NCI-H146 treated with DMSO at 0.1 percent for 48 hours (cell line): Measurements from ENCODE around the gene FHIP1A.
"Not testable (repeated sequence)": the region's sequence is repeated elsewhere in the genome, so short reads cannot be mapped to it uniquely, and the experiment has no call there.

Source experiments
- DNase-seq: peaks from one replicate; lab custom pipeline; 2025; ENCODE audit not compliant: unreplicated experiment; lab: John Stamatoyannopoulos, UW

The FHIP1A gene

GRCh38 chr4:151408630-151409469 lies at the start of gene FHIP1A:
Gene FHIP1A, plus strand, starts transcription at chr4:151409176. Its CDS starts 157,084 bp downstream, at chr4:151566260.
- peak; percentile 9 for DNase-seq

DNA sequence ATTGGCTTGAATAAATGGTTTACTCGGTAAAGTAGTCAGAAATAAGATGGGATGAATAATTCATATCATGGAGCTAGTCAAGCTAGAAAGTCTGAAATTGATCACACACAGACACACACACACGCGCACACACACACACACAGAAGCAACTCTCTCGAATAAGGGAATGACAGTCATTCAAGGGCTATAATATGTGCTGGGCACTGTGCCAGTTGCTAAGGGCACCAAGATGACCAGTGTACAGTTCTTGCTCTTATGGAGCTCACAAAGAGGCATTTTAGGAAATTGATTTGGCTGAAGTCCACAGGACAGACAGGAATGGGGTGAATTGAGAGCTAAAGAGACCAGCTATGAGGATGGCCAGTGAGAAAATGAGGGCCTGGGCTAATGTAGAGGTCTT lies 49.4 kb upstream of the FHIP1A start:
- no peak for DNase-seq

GRCh38 chr4:151361126-151361525 lies 47.9 kb upstream of the FHIP1A start:
- DNase-seq = no peak

GRCh38 chr4:151361966-151362365 lies 47.0 kb upstream of the FHIP1A start:
- DNase-seq = no peak

DNA sequence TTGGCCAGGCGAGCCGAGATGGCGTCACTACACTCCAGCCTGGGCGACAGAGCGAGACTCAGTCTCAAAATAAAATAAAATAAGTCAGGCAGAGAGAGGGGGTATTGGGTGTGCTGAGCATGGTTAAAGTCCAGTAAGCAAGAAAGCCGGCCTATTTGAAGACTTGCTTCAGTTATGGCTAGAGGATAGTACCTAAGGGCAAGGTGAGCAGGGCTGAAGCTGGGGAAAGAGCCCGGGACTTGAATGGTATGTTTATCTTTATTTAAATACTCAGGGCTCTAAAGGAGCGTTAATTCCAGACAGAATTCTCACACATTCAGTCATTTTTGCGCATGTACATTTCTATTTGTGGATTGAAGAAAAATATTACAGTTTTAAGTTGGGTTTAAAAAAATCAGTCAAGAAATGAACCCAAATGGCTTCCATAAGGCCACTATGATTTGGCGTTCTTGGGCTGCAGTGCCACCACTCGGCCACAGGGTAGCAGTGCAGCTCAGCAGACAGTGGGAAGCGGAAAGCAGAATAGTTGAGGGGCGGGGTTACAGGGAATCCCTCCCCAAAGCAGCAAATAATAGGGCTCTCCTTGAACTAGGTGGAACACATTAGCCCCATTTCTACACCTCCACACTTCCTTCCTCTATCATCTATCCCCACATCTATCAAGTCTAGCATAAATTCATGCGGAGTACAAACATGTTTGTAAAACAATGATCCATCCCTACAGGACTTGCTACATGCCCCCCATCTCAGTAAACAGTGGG lies 46.4 kb upstream of the FHIP1A start:
- no peak for DNase-seq

GRCh38 chr4:151376540-151376939 lies 32.4 kb upstream of the FHIP1A start:
- no peak for DNase-seq

DNA sequence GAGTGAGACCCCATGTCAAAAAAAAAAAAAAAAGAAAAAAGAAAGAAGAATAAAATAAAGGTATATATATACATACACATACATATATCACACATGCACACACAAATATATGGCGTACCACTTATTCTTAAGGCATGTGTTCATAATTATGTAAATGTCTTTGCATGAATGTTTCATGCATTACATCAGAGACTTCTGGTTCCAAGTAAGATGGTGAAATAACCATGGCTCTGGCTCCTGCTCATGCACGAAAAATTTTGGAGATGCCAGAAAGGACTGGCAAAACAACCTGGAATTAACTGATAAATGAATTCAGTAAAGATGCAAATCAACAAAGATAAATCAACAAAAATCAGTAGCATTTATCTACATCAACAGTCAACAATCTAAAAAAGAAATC lies 19.7 kb upstream of the FHIP1A start:
- DNase-seq = no peak

DNA sequence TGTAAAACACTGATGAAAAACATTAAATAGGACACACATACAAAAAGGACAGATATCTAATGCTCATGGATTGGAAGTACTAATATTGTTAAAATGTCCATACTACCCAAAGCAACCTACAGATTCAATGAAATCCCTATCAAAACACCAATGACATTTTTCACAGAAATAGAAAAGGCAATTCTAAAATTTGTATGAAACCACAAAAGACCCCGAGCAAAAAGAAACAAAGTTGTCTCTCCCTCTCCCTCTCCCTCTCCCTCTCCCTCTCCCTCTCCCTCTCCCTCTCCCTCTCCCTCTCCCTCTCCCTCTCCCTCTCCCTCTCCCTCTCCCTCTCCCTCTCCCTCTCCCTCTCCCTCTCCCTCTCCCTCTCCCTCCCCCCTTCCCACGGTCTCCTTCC lies 19.2 kb upstream of the FHIP1A start:
- DNase-seq = not testable (repeated sequence)

DNA sequence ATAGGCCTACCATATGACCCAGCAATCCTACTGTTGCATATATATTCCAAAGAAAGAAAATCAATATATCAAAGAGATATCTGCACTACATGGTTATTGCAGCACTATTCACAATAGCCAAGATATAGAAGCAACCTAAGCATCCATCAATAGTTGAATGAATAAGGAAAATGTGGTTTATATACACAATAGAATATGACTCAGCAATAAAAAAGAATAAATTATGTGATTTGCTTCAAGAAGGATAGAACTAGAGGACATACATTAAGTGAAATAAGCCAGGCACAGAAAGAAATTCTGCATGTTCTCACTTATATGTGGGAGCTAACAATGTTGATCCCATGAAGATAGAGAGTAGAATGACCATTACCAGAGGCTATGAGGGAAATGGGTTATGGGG lies 13.1 kb upstream of the FHIP1A start:
- DNase-seq = no peak

DNA sequence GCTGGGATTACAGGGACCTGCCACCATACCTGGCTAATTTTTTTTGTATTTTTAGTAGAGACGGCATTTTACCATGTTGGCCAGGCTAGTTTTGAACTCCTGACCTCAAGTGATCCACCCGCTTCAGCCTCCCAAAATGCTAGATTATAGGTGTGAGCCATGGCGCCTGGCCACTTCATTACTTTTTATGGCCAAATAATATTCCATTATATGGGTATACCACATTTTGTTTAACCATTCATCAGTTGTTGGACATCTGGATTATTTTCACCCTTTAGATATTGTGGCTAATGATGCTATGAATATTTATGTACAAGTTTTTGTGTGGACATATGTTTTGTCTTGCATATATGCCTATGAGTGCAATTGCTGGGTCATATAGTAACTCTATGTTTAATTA lies 8.6 kb upstream of the FHIP1A start:
- DNase-seq = no peak

DNA sequence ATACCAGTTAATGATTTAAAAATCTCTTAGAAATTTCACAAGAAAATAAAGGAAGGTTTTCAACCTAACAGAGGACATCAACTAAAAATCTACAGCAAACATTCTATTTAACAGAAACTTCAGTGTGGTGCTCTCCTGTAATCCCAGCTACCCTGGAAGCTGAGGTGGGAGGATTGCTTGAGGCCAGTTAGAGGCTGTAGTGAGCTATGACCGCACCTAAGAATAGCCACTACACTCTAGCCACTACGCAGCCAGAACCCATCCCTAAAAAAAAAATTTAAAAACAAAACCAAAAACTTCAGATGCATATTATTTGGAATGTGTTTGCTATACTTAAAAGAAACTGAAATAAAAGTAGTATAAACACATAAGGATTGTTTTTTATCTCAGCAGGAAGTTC lies 7.2 kb upstream of the FHIP1A start:
- DNase-seq = no peak

DNA sequence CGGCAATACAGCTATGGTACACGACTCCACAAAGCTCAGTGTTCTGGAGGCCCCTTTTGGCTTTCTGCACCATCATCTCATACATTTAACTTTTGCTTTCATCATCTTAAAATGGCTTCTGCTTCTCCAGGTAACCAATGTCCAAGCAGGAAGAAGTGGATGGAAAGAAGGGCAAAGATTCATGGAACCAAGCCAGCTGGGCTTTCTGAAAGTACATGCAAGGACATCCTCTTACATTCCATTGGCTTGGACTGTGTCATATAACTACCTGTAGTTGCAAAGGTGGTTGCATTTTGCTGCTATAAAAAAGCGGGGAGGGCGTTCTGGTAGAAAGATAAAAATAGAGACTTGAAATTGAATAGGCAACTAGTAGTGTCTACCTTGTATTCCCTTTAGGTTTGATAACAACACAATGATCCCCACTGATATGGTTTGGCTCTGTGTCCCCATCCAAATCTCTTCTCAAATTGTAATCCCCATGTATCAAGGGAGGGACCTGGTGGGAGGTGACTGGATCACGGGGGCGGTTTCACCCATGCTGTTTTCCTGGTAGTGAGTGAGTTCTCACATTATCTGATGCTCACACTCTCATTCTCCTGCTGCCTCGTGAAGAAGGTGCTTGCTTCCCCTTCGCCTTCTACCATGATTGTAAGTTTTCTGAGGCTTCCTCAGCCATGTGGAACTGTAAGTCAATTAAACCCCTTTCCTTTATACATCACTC lies 6.7 kb upstream of the FHIP1A start:
- DNase-seq = no peak

GRCh38 chr4:151403656-151404055 lies 5.3 kb upstream of the FHIP1A start:
- DNase-seq = no peak

DNA sequence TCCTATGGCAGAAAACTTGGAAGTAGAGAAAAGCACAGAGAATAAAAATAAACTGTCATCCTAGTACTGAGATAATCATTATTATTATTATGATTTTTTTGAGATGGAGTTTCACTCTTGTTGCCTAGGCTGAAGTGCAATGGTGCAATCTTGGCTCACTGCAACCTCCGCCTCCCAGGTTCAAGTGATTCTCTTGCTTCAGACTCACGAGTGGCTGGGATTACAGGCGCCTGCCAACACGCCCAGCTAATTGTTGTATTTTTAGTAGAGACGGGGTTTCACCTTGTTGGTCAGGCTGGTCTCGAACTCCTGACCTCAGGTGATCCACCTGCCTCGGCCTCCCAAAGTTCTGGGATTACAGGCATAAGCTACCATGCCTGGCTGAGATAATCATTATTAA lies 4.2 kb upstream of the FHIP1A start:
- DNase-seq = not testable (repeated sequence)

DNA sequence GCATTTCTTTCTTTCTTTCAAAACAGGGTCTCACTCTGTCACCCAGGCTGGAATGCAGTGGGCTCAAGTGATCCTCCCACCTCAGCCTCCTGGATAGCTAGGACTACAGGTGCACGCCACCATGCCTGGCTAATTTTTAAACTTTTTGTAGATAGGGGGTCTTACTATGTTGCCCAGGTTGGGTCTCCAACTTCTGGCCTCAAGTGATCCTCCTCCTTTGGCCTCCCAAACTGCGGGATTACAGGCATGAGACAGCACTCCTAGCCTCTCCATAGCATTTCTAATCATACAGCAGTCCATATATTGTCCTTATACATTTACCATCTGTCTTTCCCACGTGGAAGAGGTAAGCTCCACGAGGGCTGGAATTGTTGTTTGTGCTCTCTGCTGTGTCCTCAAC lies 2.0 kb upstream of the FHIP1A start:
- DNase-seq = no peak

GRCh38 chr4:151407466-151408379 lies 1.3 kb upstream of the FHIP1A start:
- no peak for DNase-seq

DNA sequence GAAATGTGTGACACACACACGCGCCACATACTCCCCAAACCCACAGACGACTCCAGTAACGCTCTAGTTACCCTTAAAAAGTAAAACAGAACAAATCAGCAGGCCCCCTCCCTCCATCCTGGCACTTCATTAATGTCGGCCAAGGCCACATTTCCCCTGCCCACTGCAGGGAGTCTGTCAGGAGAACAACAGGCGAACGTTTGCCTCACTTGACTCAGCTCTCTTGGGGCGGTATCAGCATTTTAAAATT lies 671 bp upstream of the FHIP1A start:
- no peak for DNase-seq

DNA sequence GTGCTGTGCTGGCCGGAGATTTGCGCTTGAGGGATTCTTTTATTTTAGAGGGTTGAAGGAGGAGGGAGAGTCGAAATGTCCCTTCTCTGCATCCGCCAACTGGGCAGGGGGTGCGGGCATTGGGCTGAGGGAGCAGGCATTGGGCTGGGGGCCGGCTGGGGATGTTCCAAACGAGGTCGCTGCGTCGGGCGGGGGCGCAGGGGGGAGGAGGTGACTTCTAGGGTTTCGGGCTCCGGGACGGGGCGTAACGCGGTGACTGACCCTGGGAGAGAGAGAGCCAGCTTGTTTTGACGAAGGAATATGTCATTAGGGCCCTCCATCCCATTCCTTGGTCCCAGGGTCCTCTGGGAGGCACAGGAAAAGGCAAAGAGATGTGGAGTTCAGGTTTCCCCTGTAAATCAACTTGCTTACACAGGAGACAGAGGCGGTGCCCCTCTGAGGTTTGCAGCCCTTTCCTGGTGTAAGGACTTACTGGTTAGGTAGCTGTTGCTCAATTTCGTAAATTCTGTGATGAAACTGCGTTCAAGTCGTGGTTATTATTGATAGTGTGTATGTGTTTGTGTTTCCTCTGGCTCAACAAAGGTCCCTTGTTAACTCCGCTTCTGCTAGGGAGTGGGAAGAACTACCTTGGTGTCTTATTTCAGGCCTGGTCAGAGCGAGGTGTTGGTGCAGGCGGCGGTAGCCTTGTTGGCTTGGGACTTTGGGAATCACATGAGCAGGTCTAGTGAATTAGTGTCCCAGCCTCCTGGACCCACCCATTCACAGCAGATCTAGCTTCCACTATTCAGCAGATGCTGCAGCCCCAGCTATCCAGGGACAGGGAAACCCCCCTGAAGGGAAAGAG lies 716 bp downstream of the FHIP1A start:
- DNase-seq = no peak

- DNase-seq = no peak
Measured at GRCh38 chr4:151415978-151416377, 7.0 kb downstream of the FHIP1A start.

- DNase-seq = no peak
Measured at GRCh38 chr4:151417164-151417571, 8.2 kb downstream of the FHIP1A start.
